GM21737 (cell line): ENCODE measurements around the gene WBP1L.
"Not testable (repeated sequence)": the region's sequence is repeated elsewhere in the genome, so short reads cannot be mapped to it uniquely, and the experiment has no call there.

Experiments
- ATAC-seq: cut with Tn5 transposase; IDR thresholded peaks from one replicate; pipeline ENCODE4 v1.9.1; 2021; ENCODE audit warnings: mild to moderate bottlenecking, moderate library complexity; ENCODE audit not compliant: unreplicated experiment

WBP1L gene

GRCh38 chr10:102758240-102758932 lies 14.6 kb downstream of the WBP1L start:
- no peak for ATAC-seq

- ATAC-seq: not testable (repeated sequence)
These were observed 15.2 kb downstream of the WBP1L start for GRCh38 chr10:102758933-102759262.

- no peak for ATAC-seq
These were observed 15.9 kb downstream of the WBP1L start for GRCh38 chr10:102759497-102760210.

GRCh38 chr10:102761981-102762380 lies 18.2 kb downstream of the WBP1L start:
- ATAC-seq: no peak

GRCh38 chr10:102762401-102763015 lies 18.8 kb downstream of the WBP1L start:
- ATAC-seq: no peak

- ATAC-seq: no peak
These were observed 19.4 kb downstream of the WBP1L start for GRCh38 chr10:102763037-102763607.

GRCh38 chr10:102764470-102765161 lies 20.9 kb downstream of the WBP1L start:
- ATAC-seq: no peak

GRCh38 chr10:102765336-102765735 lies 21.6 kb downstream of the WBP1L start:
- no peak for ATAC-seq

GRCh38 chr10:102767428-102768160 lies 23.8 kb downstream of the WBP1L start:
- no peak for ATAC-seq

GRCh38 chr10:102769375-102770107 lies 25.8 kb downstream of the WBP1L start:
- ATAC-seq: no peak

GRCh38 chr10:102770108-102770482 lies 26.3 kb downstream of the WBP1L start:
- ATAC-seq: no peak

GRCh38 chr10:102770792-102771191 lies 27.0 kb downstream of the WBP1L start:
- ATAC-seq: no peak

- ATAC-seq: no peak
These were observed 29.6 kb downstream of the WBP1L start for GRCh38 chr10:102773320-102773719.

GRCh38 chr10:102773986-102774385 lies 30.2 kb downstream of the WBP1L start:
- no peak for ATAC-seq

- ATAC-seq: no peak
These were observed 31.6 kb downstream of the WBP1L start for GRCh38 chr10:102775201-102775934.

- ATAC-seq: no peak
These were observed 32.4 kb downstream of the WBP1L start for GRCh38 chr10:102775935-102776669.

GRCh38 chr10:102776779-102777456 lies 33.2 kb downstream of the WBP1L start:
- ATAC-seq: no peak
